Gastroesophageal sphincter (tissue), 3 donors: Measurements from ENCODE around the gene TXNDC5.

Experiments
- CTCF ChIP-seq, 4 experiments: fragments of 200-600 bp in 2 of 4; fragments of 450-650 bp in 2 of 4; sonication (generic) in 1 of 4; IDR thresholded peaks; one replicate each; pipeline ENCODE4 v1.5.1; 2017 to 2019; ENCODE audit warnings: antibody characterized with exemption in 4 of 4, mild to moderate bottlenecking in 2 of 4, moderate library complexity in 2 of 4
- POLR2A ChIP-seq, 2 donors: fragments of 450-650 bp; IDR thresholded peaks; one replicate each; pipeline ENCODE4 v1.6.1; 2017; ENCODE audit warnings: antibody characterized with exemption in 2 of 2, mild to moderate bottlenecking in 2 of 2, moderate library complexity in 1 of 2

GRCh38 chr6:7896465-7896987, 14.1 kb downstream of the TXNDC5 start:
- TF ChIP-seq POLR2A (IDR thresholded peaks at IDR 0.05), result no peak
- no peak for TF ChIP-seq CTCF (IDR thresholded peaks at IDR 0.05)
